ENCODE data around the gene TSPYL1. TPM values are rescaled to one million over a fixed set of nuclear protein-coding genes. Genes with fewer than 3 reads are reported as not detected.

Gene TSPYL1
- total and polyA plus RNA-seq, 2 of the 8 experiments (the other 6 are each of a cell fraction or from before 2014, with no cell fraction given): 33.2 to 79.1 TPM

GRCh38 chr6:116290799-116291198 is 11.1 kb upstream of the TSPYL1 start:
- CTCF ChIA-PET (ENCODE audit: partially characterized antibody): interaction anchor here (1.4 kb wide), 1 partner anchor 154 kb away, joined by 3 read pairs; no protein-coding TSS in a partner anchor
- no peak overlapping the region for H4K8ac ChIP-seq (ENCODE audit: extremely low read depth, insufficient read depth, low read length)
- H3K27me3 ChIP-seq (replicated peaks in 1 of 4; ENCODE audit: control insufficient read depth in 3 of 4, extremely low read depth in 1 of 4, insufficient read depth in 3 of 4, low read length in 3 of 4): no peaks in the 10 kb centered on the region
- no peak overlapping the region for H2BK5ac ChIP-seq (ENCODE audit: low read depth, low read length)
- H3K18ac ChIP-seq (ENCODE audit: extremely low read depth, low read length): no peak overlapping the region
- no peaks in the 10 kb centered on the region for H3K36me3 ChIP-seq (ENCODE audit: control insufficient read depth in 2 of 4, insufficient read depth in 4 of 4, low read length in 3 of 4)
- H2BK120ac ChIP-seq (replicated peaks; ENCODE audit: low read depth, low read length): no peak overlapping the region
- H3K23ac ChIP-seq (ENCODE audit: insufficient read length): no peak overlapping the region
- peaks cover 0 to 1% of the 10 kb centered on the region in 2 experiments for H4K20me1 ChIP-seq (replicated peaks in 1 of 2; ENCODE audit: control insufficient read depth in 1 of 2, insufficient read depth in 2 of 2, low read length in 2 of 2)
- H3K79me1 ChIP-seq (ENCODE audit: low read depth, low read length): no peaks in the 10 kb centered on the region
- H3K79me2 ChIP-seq (ENCODE audit: control insufficient read depth in 1 of 2, insufficient read depth in 2 of 2, low read length in 2 of 2): no peaks in the 10 kb centered on the region
- no peak overlapping the region for H2BK15ac ChIP-seq (ENCODE audit: low read length)
- FAIRE-seq (no peak), DNase-seq (ENCODE audit: low read depth in 1 of 2, low spot score in 2 of 2) (no peak)
- H3K4ac ChIP-seq (replicated peaks; ENCODE audit: insufficient read length, low read depth, low read length): no peak overlapping the region
- no peak overlapping the region for H3K27ac ChIP-seq (ENCODE audit: low read depth, low read length)
- no peak overlapping the region for H2BK20ac ChIP-seq (ENCODE audit: low read length)
- no peak overlapping the region for H3K56ac ChIP-seq (replicated peaks; ENCODE audit: insufficient read length, low read depth, low read length)
- H4K5ac ChIP-seq (ENCODE audit: insufficient read length, low read depth, low read length): no peak overlapping the region
- H3K14ac ChIP-seq (ENCODE audit: insufficient read length): no peak overlapping the region
- H2AK5ac ChIP-seq (ENCODE audit: low read depth, low read length): no peak overlapping the region
- POLR2A ChIA-PET (ENCODE audit: partially characterized antibody): no interaction called here
- no peaks in the 10 kb centered on the region for H3K9me3 ChIP-seq (ENCODE audit: insufficient read depth in 2 of 2, low read depth in 1 of 2, low read length in 1 of 2)
- no peak overlapping the region for H3K4me3 ChIP-seq (ENCODE audit: extremely low read depth in 1 of 4, insufficient read depth in 2 of 4, low read depth in 3 of 4, low read length in 4 of 4)
- no peaks in the 10 kb centered on the region for H3K4me1 ChIP-seq (replicated peaks in 1 of 4; ENCODE audit: control insufficient read depth in 3 of 4, insufficient read depth in 4 of 4, low read length in 3 of 4)
- WGBS, 2 experiments (ENCODE audit: extremely low coverage in 1 of 2, insufficient coverage in 1 of 2, insufficient read length in 1 of 2, insufficient replicate concordance in 2 of 2, low coverage in 1 of 2, low lambda C conversion rate in 2 of 2, missing lambda C conversion rate in 1 of 2): 94% methylated on average over 2 of the region's 2 CpGs; no CpG with 5 or more reads in 1 of the 2 experiments
- no peaks in the 10 kb centered on the region for H3K23me2 ChIP-seq (ENCODE audit: low read depth, low read length)
- no peak overlapping the region for H2AFZ ChIP-seq (ENCODE audit: low read length)
- H3K9ac ChIP-seq (replicated peaks in 1 of 4; ENCODE audit: extremely low read depth in 1 of 4, low read depth in 3 of 4, low read length in 3 of 4): no peak overlapping the region
- no peak overlapping the region for H4K91ac ChIP-seq (replicated peaks; ENCODE audit: insufficient read length, low read length)
- no peak overlapping the region for H2BK12ac ChIP-seq (ENCODE audit: low read depth, low read length)
- no peak overlapping the region for H3K4me2 ChIP-seq (ENCODE audit: insufficient read depth in 1 of 2, low read depth in 2 of 2, low read length in 2 of 2)
- TF ChIP-seq CTCF (IDR thresholded peaks at IDR 0.05; ENCODE audit: control extremely low read depth in 1 of 3, insufficient read depth in 1 of 3, low read depth in 1 of 3, low read length in 3 of 3): no peak
- no peak for TF ChIP-seq TAF7 (optimal IDR thresholded peaks at IDR 0.05; ENCODE audit: borderline replicate concordance, low read depth, low read length)
- TF ChIP-seq POLR2AphosphoS5 (IDR thresholded peaks at IDR 0.05; ENCODE audit: low read depth, low read length): no peak
- no peak for TF ChIP-seq NRF1 (IDR thresholded peaks at IDR 0.05; ENCODE audit: low read depth, low read length)
- no peak for TF ChIP-seq EGR1 (IDR thresholded peaks at IDR 0.05; ENCODE audit: borderline replicate concordance, low read depth, low read length)
- no peak for TF ChIP-seq TCF12 (IDR thresholded peaks at IDR 0.05; ENCODE audit: low read depth, low read length)
- TF ChIP-seq ASH2L (IDR thresholded peaks at IDR 0.05; ENCODE audit: low read length): no peak
- no peak for TF ChIP-seq SUZ12 (IDR thresholded peaks at IDR 0.05; ENCODE audit: low read length)
- TF ChIP-seq MAX (IDR thresholded peaks at IDR 0.05): no peak
- TF ChIP-seq ZNF274 (IDR thresholded peaks at IDR 0.05; ENCODE audit: borderline replicate concordance, extremely low read depth, low read length): no peak
- no peak for TF ChIP-seq KDM1A (IDR thresholded peaks at IDR 0.05; ENCODE audit: borderline replicate concordance, low read length)
- TF ChIP-seq BRCA1 (IDR thresholded peaks at IDR 0.05; ENCODE audit: low read depth, low read length): no peak

Data from H1 (cell line).